Dermis microvascular lymphatic vessel endothelial cell (primary cell): ENCODE results near the gene GPX6. TPM values are rescaled to one million over a fixed set of nuclear protein-coding genes. Genes with fewer than 3 reads are reported as not detected.
A peak's percentile ranks its signal among the peaks of the same experiment; 100 is the strongest.
"Not testable (repeated sequence)": the region's sequence is repeated elsewhere in the genome, so short reads cannot be mapped to it uniquely, and the experiment has no call there.

Experiments
- DNase-seq, 2 donors: peaks; one replicate each; pipeline versions ENCODE4 v3.0.0 to v3.0.0-alpha.2; 2010; ENCODE audit warnings: low read depth in 2 of 2
- total RNA-seq: library from RNA; depleted of rRNA; stranded (reverse); fragments of >200 nt; gene quantifications from 2 replicates; pipeline ENCODE4 v1.2.1, GENCODE V29; 2014

GPX6 gene, protein sequence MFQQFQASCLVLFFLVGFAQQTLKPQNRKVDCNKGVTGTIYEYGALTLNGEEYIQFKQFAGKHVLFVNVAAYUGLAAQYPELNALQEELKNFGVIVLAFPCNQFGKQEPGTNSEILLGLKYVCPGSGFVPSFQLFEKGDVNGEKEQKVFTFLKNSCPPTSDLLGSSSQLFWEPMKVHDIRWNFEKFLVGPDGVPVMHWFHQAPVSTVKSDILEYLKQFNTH
- not detected in 2 replicates for total RNA-seq

DNA sequence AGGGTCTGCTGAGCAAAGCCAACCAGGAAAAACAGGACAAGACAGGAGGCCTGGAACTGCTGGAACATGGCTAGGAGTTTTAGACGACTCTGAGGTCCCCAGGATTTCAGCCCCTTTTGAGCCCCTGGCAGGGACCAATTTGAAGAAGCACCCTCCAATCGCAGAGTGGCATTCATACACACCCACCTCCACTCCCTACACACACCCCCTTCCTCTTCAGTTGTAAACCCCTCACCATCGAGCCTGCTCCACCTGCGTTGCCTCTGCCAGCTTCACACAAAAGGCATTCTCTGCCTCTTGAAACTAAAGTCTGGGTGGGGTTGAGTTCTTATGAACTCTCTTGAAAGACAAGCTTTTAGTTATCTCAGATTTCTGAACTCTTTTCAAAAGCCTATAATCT lies at the start of gene GPX6:
GPX6 (minus strand) TSS at position 118 of the 400 bp plus-strand sequence; CDS start at position 68, 50 bp downstream.
- no peak for DNase-seq

DNA sequence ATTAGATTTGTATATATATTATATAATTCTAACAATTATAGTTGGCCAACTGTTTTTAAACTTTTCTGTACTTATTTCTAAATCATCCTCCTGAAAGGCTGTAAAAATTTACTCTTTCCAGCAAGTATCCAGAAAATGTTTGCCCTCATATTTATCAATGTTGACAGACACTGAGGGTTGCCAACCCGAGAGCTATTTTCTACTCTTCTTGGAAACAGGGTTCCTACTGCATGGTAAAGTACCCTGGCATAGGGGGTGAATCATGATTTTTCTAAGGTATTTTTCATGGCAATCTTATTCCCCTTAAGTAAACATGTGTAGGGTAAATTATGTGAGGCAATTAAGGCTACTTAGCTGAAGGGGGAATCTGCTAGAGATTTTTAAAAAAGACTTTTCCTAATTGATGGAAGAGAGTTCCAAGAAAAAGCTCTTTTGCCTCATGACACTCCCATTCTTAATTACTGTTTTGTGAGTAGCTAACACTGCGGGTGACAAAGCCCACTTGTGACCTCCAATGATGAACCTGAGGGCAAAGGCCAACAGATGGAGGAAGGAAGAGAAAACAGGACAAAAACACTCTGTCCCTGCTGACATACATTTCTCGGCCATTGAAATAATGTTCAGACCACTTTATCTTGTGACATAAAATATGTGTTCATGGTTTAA lies 48.0 kb upstream of the GPX6 start:
- DNase-seq: no peak

DNA sequence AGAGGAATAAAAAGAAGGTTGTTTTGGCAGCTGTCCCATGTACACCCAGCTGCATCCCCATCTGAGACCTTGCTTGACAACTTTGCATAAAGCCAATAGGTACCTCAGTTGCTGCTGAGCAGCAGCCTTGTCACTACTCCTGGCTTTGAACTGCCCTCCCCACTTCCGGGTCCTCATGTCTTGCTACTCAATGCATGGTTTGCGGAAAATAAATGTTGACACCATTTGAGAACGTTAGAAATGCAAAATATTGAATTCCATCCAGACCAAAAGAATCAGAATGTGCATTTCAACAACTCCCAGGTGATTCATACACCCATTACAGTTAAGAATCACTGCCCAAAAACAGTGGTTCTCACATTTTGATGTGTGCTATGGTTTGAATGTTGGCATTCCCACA lies 43.0 kb upstream of the GPX6 start:
- DNase-seq: no peak

DNA sequence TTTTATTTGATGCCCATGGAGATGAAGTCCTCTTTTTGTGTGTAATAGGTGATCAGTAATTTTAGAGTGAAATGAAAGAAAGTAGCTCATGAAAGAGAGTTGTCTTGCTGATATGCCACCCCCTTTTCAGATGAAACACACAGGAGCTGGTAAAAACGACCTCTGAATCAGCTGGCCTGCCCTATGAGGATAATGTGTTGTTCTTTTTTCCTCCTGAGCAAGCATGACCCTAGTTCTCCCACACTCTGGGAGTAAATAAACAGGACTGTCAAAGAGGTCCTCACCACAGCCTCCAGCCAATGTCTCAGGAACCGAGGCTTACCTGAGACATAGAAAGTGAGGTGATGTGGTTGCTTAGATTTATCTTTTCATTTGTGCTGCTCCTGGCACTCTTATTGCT lies 39.5 kb upstream of the GPX6 start:
- no peak for DNase-seq

DNA sequence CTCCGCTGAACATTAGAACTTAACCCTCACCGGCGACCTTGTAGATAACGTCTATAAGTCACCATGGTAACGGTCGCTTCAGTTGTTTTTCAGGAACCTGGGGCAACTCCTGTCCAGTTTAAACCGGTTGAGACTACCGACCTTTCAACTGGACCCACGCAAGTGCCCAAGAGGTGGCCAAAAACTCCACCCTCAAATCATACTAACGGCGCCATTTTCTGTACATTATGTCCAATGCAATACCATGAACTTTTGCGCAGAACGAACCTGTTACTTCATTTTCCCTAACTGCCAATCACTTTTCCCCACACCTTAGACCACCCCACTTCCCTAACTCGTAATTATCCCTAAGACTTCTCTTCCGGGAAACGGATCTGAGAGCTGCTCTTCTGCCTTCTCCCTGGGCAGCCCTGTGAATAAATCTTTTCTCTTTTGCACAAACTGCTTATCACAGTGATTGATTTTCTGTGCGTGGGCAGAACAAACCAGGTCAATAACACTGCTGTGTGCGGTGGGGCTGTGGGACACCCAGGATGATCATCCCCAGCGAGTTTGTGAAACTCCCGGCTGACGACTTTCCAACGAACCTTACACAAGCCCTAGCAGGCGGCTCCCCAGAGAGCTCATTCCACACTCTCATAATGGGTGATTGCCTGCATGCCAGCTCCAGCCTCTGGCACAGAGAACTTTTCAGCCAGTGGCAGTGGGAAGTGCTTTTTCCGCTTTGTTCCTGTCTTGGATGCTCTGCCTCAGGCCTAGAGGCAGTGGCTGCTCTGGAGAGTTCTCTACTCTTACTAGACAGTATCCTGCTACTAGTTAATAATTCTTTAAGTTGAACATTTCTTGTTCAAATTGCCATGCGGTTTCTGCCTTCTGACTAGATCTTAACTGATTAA lies 38.6 kb upstream of the GPX6 start:
- no peak for DNase-seq

DNA sequence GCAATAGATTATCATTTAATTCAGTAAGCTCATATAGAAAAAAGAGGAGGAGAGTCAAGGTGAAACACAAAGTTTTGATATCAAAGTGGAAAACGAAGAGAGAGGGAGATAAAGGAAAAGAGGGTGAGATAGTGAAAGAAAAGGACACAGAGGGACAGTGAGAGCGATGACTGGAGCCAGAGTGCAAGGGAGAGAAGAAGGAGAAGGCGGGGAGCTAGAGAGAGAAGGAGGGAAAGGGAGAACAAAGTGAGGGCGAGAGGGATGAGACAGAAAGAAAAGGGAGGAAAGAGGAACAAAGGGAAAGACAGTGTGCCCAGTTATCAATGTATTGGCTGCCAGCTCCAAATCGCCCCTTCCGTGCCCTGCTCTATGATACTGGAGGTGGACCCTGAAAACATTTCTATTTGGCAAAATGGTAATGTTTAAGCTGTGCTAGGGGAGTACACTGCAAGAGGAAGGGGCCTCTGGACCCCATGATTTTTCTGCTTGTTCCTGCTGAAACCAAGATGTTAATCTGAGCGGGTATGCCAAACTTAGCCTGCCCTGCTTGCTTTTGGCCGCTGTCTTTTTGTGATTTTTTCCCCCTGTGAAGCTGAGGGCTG lies 37.9 kb upstream of the GPX6 start:
- DNase-seq: no peak

DNA sequence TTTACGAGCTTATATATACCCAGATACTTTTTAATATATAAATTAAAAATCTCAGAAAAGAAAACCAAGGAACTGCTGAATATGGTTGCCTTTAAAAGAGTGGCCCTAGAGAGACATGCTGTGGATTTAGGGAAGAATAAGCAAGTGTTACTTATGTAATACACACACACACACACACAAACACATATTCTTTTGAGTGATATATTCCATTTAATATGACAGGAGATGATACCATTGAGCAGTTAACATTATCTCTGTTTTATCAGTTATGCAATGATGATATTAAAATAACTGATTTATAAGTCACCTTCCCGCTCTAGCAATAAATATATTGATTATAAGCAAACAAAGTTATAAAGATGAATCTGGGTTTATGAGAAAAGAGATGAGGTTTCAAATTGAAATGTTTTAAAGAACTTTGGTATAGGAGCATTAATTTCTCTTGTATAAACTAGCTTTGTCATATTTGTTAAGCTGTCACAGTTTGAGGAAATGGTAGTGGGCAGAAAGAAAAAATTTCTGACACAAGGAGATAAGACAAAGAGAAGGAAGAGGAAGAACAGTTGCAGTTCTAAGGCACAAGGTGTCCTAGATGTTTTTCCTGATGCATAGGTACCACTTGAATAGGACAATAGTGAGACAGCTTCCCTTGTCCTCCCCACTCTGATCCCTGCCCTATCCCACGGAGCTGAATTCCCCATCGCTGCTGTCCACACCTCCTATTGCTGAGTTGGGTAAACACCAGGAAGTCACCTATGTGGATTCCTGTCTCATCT lies 36.5 kb upstream of the GPX6 start:
- DNase-seq: no peak

DNA sequence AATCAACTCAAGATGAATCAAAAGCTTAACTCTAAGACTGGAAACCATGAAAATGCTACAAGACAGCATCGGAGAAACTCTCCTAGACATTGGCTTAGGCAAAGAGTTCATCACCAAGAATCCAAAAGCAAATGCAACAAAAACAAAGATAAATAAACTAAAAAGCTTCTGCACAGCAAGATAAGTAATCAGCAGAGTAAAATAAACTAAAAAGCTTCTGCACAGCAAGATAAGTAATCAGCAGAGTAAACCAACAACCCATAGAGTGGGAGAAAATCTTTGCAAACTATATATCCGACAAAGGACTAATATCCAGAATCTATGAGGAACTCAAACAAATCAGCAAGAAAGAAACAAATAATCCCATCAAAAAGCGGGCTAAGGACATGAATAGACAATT lies 31.4 kb upstream of the GPX6 start:
- DNase-seq: not testable (repeated sequence)

DNA sequence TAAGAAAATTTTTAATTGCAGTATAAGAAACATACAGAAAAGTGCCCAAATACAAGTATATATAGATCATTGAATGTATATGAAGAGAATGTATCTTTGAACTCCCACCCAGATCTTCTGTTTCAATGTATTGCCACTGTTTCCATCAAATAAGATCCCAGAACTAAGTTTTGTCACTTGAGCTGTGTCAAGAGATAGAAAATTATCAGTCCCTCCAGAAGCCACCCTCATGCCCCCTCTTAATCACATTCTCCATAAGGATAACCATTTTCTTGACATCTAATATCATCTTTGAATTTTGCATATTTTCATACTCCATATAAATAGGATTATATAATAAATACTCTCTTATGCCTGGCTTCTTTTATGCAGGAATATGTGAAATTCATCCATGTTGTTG lies 30.4 kb upstream of the GPX6 start:
- DNase-seq: no peak

DNA sequence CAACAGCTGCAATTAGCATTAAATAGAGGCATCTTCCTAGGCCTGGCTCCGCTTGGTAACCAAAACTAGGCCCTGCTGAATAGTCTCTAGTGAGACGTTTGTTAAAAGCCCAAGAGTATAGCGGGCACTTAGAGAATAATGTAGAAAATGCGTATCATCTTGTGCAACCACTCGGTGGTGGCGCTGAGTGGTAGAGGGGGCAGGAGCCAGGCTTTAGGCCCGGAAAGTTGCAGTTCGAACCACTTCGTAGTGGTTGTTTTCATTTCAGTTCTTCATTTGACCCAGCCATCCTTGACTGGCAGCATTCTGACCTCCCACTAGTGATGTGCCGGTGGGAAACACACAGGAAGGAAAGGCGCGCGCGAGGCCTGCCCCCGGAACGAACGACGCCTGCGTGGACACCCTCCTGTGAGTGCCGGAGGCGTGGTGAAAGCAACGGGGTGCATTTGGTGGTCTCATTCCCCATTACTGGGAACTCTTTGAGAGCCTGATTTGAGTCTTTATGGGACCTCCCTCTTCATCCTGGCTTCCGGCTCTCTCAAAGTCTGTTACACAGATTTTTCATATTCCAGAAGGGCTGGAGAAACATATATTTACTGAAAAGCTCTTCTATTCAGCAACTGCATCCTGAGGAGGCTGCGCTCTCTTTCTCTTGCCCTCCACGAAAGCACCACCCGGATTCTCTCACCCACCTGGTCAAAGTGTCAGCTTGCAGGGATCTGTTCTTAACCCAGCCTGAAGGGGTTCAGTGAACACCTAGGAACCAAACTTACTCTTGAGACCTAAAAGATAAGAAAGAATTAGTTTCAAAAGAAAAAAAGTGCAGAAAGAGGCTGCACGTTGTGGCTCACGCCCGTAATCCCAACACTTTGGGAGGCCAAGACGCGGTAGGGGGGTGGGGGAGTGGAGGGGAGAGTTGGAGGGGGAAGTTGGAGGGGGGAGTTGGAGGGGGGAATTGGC lies 28.3 kb upstream of the GPX6 start:
- no peak for DNase-seq

DNA sequence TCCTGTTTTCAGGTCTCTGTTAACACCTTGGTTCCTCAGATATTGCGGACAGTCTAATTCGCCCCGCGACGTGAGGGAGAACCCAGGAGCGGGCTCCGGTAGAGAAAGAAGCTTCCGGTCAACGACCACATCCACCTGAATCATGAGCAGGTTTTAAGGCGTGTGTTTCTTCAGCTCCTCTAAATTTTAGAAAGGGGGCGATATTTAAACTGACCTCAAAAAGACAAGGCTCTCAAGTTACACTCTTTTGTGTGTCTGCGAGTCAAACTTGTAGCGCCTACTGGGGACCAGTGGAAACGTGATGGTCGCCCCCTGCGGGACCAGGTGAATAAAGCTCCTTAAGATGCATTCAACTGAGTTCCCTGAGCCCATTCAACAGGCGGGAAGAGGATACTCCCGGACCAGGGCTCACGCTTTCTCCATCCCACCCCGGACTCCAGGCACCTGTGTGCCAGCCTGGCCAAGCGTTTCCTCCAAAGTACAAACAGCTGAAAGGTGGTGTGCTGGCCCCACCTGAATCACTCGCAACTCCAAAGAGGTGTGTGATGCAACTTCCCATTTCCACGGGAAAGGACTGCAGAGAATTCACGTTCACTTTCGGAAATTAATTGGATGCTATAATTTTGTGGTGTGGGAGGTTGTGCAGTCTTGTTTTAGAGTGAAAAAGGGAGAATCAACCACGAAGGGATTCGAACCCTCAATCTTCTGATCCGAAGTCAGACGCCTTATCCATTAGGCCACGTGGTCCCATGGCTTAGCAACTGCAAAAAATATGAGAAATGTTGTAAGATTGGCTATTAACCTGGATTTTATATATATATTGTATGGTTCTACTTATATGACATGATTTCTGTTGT lies 27.1 kb upstream of the GPX6 start:
- DNase-seq: peak; percentile 22 to 53

DNA sequence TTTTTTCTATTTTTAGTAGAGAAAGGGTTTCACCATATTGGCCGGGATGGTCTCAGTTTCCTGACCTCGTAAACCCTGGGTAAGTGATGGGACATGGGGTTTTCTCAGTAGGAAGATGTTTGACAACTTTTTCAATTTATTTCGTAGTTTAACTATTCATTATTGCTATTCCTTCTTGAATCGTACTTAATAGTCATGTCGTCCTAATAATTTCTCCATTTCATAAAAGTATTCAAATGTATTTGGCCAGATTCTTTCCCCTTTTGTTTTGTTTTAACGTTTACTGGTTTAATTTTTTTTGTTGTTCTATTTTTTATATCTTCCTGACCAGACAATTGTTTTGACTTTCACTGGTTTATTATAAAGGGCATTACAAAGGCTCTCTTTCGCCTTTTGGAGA lies 26.4 kb upstream of the GPX6 start:
- DNase-seq: no peak

DNA sequence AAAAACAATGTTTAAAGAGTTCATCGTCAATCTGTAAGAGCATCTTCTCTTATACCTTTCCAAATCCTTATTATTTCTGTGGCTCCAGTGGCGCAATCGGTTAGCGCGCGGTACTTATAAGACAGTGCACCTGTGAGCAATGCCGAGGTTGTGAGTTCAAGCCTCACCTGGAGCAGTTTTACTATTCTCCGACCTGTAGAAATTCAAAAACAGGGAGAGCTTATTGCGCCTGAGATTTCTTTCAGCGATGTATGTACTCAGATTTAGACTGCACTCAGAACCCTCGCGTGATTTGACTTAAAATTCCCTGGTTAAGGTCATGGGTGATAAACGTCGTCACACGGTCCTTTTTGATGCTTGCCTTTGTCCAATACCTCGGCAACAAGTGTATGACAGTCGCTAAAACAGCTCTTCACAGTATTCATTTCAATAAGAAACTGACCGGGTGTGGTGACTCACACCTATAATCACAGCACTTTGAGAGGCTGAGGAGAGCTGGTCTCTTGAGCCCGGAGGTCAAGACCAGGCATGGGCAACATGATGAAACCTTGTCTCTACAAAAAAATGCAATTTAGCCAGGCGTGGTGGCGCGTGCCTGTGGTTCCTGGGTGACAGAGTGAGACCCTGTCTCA lies 22.0 kb upstream of the GPX6 start:
- peak in 1 of 2 donors; percentile 6 for DNase-seq

DNA sequence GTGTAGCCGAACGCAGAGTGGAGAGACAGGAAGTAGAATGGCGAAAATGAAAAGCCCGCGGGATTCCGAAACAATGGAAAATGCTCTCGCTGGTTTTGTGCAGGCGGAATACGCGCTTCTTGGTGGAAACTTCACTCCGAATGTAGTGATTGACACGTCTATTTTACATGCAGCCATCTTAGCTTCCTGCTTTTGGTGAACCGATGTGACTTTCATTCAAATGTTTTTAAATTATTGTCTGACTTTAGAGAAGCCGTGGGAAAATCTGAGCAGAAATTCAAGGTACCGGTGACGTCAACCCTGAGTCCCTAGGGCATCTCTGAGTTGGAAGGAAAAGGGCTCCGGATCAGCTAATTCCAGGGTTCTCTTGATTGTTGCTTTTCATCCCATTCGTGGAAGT lies 21.5 kb upstream of the GPX6 start:
- peak; percentile 4 to 5 for DNase-seq

DNA sequence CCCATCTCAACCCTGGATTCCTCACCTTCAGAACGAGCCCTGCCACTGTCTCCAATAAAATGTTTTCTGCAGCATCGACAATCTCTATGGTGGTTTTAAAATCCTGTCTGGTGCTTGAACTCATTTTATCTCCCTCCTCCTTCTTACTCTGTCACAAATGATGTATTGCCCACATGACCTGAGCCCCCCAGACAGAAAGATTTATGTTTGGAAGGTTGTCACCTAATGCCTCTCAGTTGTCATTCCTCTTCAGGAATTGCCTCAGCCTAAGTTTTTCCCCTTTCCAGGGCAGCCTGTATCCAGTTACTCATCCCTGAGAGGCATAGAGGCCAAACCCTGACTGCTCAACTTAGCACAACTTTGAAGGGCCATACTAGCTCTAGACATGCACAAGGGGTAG lies 19.3 kb upstream of the GPX6 start:
- no peak for DNase-seq

DNA sequence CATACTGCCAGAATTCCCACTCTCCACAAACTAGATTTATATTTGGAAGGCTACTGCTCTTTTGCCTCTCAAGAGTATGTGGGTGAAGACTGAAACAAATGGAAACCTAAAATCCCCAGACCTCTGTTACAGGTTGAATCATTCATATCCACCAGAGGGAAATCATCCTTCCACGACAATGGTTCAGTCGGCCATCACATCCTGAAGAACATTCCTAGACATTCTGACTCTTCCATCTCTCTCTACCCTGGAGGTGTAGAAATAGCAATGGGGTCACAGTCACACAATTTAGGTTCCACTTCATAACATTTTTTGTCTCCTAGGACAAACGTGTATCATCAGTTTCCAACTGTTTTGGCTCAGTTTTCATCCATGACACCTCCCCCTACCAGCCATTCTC lies 18.7 kb upstream of the GPX6 start:
- DNase-seq: no peak

DNA sequence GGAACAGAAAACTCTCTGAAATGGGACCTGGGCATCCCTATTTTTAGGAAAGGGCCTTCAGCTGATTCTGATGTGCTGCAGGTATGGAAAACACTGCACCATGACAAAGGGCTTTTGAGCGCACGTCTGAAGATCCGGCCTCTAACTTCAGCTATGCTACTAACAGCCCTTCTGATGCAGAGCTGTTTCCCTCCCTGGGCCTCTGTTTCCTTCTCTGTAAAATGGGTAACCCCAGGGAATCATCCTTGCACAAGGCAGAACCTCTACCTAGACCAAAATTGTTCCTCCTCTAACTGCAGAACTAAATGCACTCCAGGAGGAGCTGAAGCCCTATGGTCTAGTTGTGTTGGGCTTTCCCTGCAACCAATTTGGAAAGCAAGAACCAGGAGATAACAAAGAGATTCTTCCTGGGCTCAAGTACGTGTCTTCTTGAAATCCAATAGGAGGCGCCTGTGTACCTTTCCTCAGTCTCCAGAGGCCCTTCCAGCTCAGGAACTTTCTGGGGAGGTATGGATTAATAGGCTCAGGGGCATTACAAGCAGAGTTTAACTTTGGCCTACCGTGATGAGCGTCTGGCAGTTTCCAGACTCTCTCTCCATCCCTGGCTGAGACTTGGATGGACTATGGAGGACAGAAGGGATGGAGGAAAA lies 16.0 kb upstream of the GPX6 start:
- no peak for DNase-seq

DNA sequence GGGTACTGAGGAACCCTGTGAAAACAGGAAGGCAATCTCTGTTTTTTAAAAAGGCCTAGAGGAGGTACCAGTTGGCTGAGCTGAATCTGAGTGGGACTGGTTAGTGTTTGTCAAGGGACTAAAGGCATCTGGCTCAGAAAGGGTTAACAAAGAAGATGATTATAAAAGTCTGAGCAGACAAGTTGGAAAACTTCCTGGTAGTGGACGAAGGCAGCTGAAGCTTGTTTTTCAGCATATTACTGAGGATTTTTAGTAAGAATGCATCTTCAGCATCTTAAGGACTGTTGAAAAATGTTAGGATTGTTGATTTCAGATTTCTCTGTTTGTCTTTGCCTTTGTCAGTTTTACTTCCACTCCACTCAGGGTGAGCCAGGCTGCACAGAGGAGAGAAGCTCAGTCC lies 15.2 kb upstream of the GPX6 start:
- DNase-seq: no peak
